Measurements from ENCODE around the gene NR1H3.

NR1H3 gene

GRCh38 chr11:47229161-47229560 lies 28.6 kb upstream of the NR1H3 start:
- Histone ChIP-seq H3K18ac (ENCODE audit: low read length) (no peak overlapping the region), H4K5ac (ENCODE audit: low read length) (no peak overlapping the region), H4K8ac (ENCODE audit: low read depth, low read length) (no peak overlapping the region), H2BK15ac (replicated peaks; ENCODE audit: low read depth) (no peak overlapping the region), H3K36me3 (ENCODE audit: control insufficient read depth, insufficient read depth, low read length) (no peaks in the 10 kb centered on the region), H3K4me3 (ENCODE audit: low read length) (no peak overlapping the region), H3K9ac (ENCODE audit: low read length) (no peak overlapping the region), H3K79me2 (ENCODE audit: control insufficient read depth, insufficient read depth, low read length) (no peaks in the 10 kb centered on the region), H2BK5ac (ENCODE audit: low read length) (no peak overlapping the region), H3K27me3 (ENCODE audit: insufficient read depth, low read length, poor library complexity) (no peaks in the 10 kb centered on the region), H3K27ac (ENCODE audit: low read depth, low read length) (no peak overlapping the region), H3K79me1 (ENCODE audit: low read length) (no peaks in the 10 kb centered on the region), H2AK5ac (ENCODE audit: low read length) (no peak overlapping the region), H2BK120ac (ENCODE audit: low read depth, low read length) (no peak overlapping the region), H3K4me1 (ENCODE audit: control insufficient read depth, low read depth, low read length) (no peaks in the 10 kb centered on the region), H3K4ac (ENCODE audit: low read depth, low read length) (no peak overlapping the region), H3K4me2 (ENCODE audit: low read length) (no peak overlapping the region), H3K56ac (ENCODE audit: low read length) (no peak overlapping the region), H3K23ac (ENCODE audit: low read length) (no peak overlapping the region)
- DNase-seq: no peak
- WGBS (ENCODE audit: extremely low coverage, insufficient coverage, low lambda C conversion rate): no CpG with 5 or more reads among the region's 8 CpGs

- H3K27me3 ChIP-seq (ENCODE audit: insufficient read depth, low read length, poor library complexity): no peaks in the 10 kb centered on the region
- no peak overlapping the region for H3K4me2 ChIP-seq (ENCODE audit: low read length)
- H2AK5ac ChIP-seq (ENCODE audit: low read length): no peak overlapping the region
- H3K4me1 ChIP-seq (ENCODE audit: control insufficient read depth, low read depth, low read length): no peaks in the 10 kb centered on the region
- no peak overlapping the region for H3K4me3 ChIP-seq (ENCODE audit: low read length)
- no CpG with 5 or more reads among the region's 4 CpGs for WGBS (ENCODE audit: extremely low coverage, insufficient coverage, low lambda C conversion rate)
- no peak overlapping the region for H3K27ac ChIP-seq (ENCODE audit: low read depth, low read length)
- no peak overlapping the region for H2BK15ac ChIP-seq (replicated peaks; ENCODE audit: low read depth)
- no peak overlapping the region for H2BK5ac ChIP-seq (ENCODE audit: low read length)
- H4K5ac ChIP-seq (ENCODE audit: low read length): no peak overlapping the region
- no peaks in the 10 kb centered on the region for H3K79me1 ChIP-seq (ENCODE audit: low read length)
- H2BK120ac ChIP-seq (ENCODE audit: low read depth, low read length): no peak overlapping the region
- DNase-seq: no peak
- H3K56ac ChIP-seq (ENCODE audit: low read length): no peak overlapping the region
- H3K4ac ChIP-seq (ENCODE audit: low read depth, low read length): no peak overlapping the region
- no peak overlapping the region for H3K18ac ChIP-seq (ENCODE audit: low read length)
- H4K8ac ChIP-seq (ENCODE audit: low read depth, low read length): no peak overlapping the region
- no peaks in the 10 kb centered on the region for H3K79me2 ChIP-seq (ENCODE audit: control insufficient read depth, insufficient read depth, low read length)
- no peaks in the 10 kb centered on the region for H3K36me3 ChIP-seq (ENCODE audit: control insufficient read depth, insufficient read depth, low read length)
- no peak overlapping the region for H3K9ac ChIP-seq (ENCODE audit: low read length)
- no peak overlapping the region for H3K23ac ChIP-seq (ENCODE audit: low read length)
Measured at GRCh38 chr11:47233051-47233450, 24.7 kb upstream of the NR1H3 start.

- no CpG with 5 or more reads among the region's 11 CpGs for WGBS (ENCODE audit: extremely low coverage, insufficient coverage, low lambda C conversion rate)
- Histone ChIP-seq H3K18ac (ENCODE audit: low read length) (no peak overlapping the region), H3K9ac (ENCODE audit: low read length) (no peak overlapping the region), H3K4me2 (ENCODE audit: low read length) (no peak overlapping the region), H3K4me3 (ENCODE audit: low read length) (no peak overlapping the region), H2BK15ac (replicated peaks; ENCODE audit: low read depth) (no peak overlapping the region), H4K5ac (ENCODE audit: low read length) (no peak overlapping the region), H4K8ac (ENCODE audit: low read depth, low read length) (no peak overlapping the region), H3K79me2 (ENCODE audit: control insufficient read depth, insufficient read depth, low read length) (no peaks in the 10 kb centered on the region), H3K4me1 (ENCODE audit: control insufficient read depth, low read depth, low read length) (no peaks in the 10 kb centered on the region), H3K36me3 (ENCODE audit: control insufficient read depth, insufficient read depth, low read length) (peaks cover 2% of the 10 kb centered on the region), H2AK5ac (ENCODE audit: low read length) (no peak overlapping the region), H3K56ac (ENCODE audit: low read length) (no peak overlapping the region), H2BK120ac (ENCODE audit: low read depth, low read length) (no peak overlapping the region), H3K27me3 (ENCODE audit: insufficient read depth, low read length, poor library complexity) (no peaks in the 10 kb centered on the region), H2BK5ac (ENCODE audit: low read length) (no peak overlapping the region), H3K23ac (ENCODE audit: low read length) (no peak overlapping the region), H3K79me1 (ENCODE audit: low read length) (no peaks in the 10 kb centered on the region), H3K4ac (ENCODE audit: low read depth, low read length) (no peak overlapping the region), H3K27ac (ENCODE audit: low read depth, low read length) (no peak overlapping the region)
- peak; percentile 75 for DNase-seq
Measured at GRCh38 chr11:47233989-47234668, 23.7 kb upstream of the NR1H3 start.

- Histone ChIP-seq H3K4me2 (ENCODE audit: low read length) (no peak overlapping the region), H4K8ac (ENCODE audit: low read depth, low read length) (no peak overlapping the region), H2BK120ac (ENCODE audit: low read depth, low read length) (no peak overlapping the region), H3K4me3 (ENCODE audit: low read length) (no peak overlapping the region), H3K4me1 (ENCODE audit: control insufficient read depth, low read depth, low read length) (no peaks in the 10 kb centered on the region), H3K4ac (ENCODE audit: low read depth, low read length) (no peak overlapping the region), H3K23ac (ENCODE audit: low read length) (no peak overlapping the region), H3K27ac (ENCODE audit: low read depth, low read length) (no peak overlapping the region), H3K56ac (ENCODE audit: low read length) (no peak overlapping the region), H3K36me3 (ENCODE audit: control insufficient read depth, insufficient read depth, low read length) (peaks cover 5% of the 10 kb centered on the region), H3K79me1 (ENCODE audit: low read length) (no peaks in the 10 kb centered on the region), H3K18ac (ENCODE audit: low read length) (no peak overlapping the region), H2BK15ac (replicated peaks; ENCODE audit: low read depth) (no peak overlapping the region), H2BK5ac (ENCODE audit: low read length) (no peak overlapping the region), H3K9ac (ENCODE audit: low read length) (no peak overlapping the region), H3K79me2 (ENCODE audit: control insufficient read depth, insufficient read depth, low read length) (no peaks in the 10 kb centered on the region), H4K5ac (ENCODE audit: low read length) (no peak overlapping the region), H3K27me3 (ENCODE audit: insufficient read depth, low read length, poor library complexity) (no peaks in the 10 kb centered on the region), H2AK5ac (ENCODE audit: low read length) (no peak overlapping the region)
- no CpG with 5 or more reads among the region's 12 CpGs for WGBS (ENCODE audit: extremely low coverage, insufficient coverage, low lambda C conversion rate)
- no peak for DNase-seq
Measured at GRCh38 chr11:47234669-47235100, 23.1 kb upstream of the NR1H3 start.

- no peak overlapping the region for H4K8ac ChIP-seq (ENCODE audit: low read depth, low read length)
- no peak for DNase-seq
- no peak overlapping the region for H3K56ac ChIP-seq (ENCODE audit: low read length)
- no peak overlapping the region for H3K9ac ChIP-seq (ENCODE audit: low read length)
- no peaks in the 10 kb centered on the region for H3K79me2 ChIP-seq (ENCODE audit: control insufficient read depth, insufficient read depth, low read length)
- H2BK120ac ChIP-seq (ENCODE audit: low read depth, low read length): no peak overlapping the region
- no peaks in the 10 kb centered on the region for H3K4me1 ChIP-seq (ENCODE audit: control insufficient read depth, low read depth, low read length)
- WGBS (ENCODE audit: extremely low coverage, insufficient coverage, low lambda C conversion rate): no CpG with 5 or more reads among the region's 12 CpGs
- H3K4me2 ChIP-seq (ENCODE audit: low read length): no peak overlapping the region
- H3K23ac ChIP-seq (ENCODE audit: low read length): no peak overlapping the region
- H3K79me1 ChIP-seq (ENCODE audit: low read length): no peaks in the 10 kb centered on the region
- no peak overlapping the region for H3K27ac ChIP-seq (ENCODE audit: low read depth, low read length)
- H3K4ac ChIP-seq (ENCODE audit: low read depth, low read length): no peak overlapping the region
- H2BK5ac ChIP-seq (ENCODE audit: low read length): no peak overlapping the region
- no peak overlapping the region for H3K4me3 ChIP-seq (ENCODE audit: low read length)
- no peak overlapping the region for H3K18ac ChIP-seq (ENCODE audit: low read length)
- no peaks in the 10 kb centered on the region for H3K27me3 ChIP-seq (ENCODE audit: insufficient read depth, low read length, poor library complexity)
- no peak overlapping the region for H2AK5ac ChIP-seq (ENCODE audit: low read length)
- no peak overlapping the region for H4K5ac ChIP-seq (ENCODE audit: low read length)
- peaks cover 8% of the 10 kb centered on the region for H3K36me3 ChIP-seq (ENCODE audit: control insufficient read depth, insufficient read depth, low read length)
- no peak overlapping the region for H2BK15ac ChIP-seq (replicated peaks; ENCODE audit: low read depth)
Measured at GRCh38 chr11:47235163-47235562, 22.6 kb upstream of the NR1H3 start.

- WGBS (ENCODE audit: extremely low coverage, insufficient coverage, low lambda C conversion rate): no CpG with 5 or more reads among the region's 5 CpGs
- H2BK120ac ChIP-seq (ENCODE audit: low read depth, low read length): no peak overlapping the region
- H3K36me3 ChIP-seq (ENCODE audit: control insufficient read depth, insufficient read depth, low read length): peaks cover 9% of the 10 kb centered on the region
- no peaks in the 10 kb centered on the region for H3K79me2 ChIP-seq (ENCODE audit: control insufficient read depth, insufficient read depth, low read length)
- DNase-seq: no peak
- H3K23ac ChIP-seq (ENCODE audit: low read length): no peak overlapping the region
- H3K27me3 ChIP-seq (ENCODE audit: insufficient read depth, low read length, poor library complexity): no peaks in the 10 kb centered on the region
- no peak overlapping the region for H3K4ac ChIP-seq (ENCODE audit: low read depth, low read length)
- H3K56ac ChIP-seq (ENCODE audit: low read length): no peak overlapping the region
- no peak overlapping the region for H3K18ac ChIP-seq (ENCODE audit: low read length)
- no peak overlapping the region for H4K8ac ChIP-seq (ENCODE audit: low read depth, low read length)
- H3K27ac ChIP-seq (ENCODE audit: low read depth, low read length): no peak overlapping the region
- no peak overlapping the region for H3K4me2 ChIP-seq (ENCODE audit: low read length)
- no peaks in the 10 kb centered on the region for H3K4me1 ChIP-seq (ENCODE audit: control insufficient read depth, low read depth, low read length)
- H3K4me3 ChIP-seq (ENCODE audit: low read length): no peak overlapping the region
- H2BK5ac ChIP-seq (ENCODE audit: low read length): no peak overlapping the region
- H3K9ac ChIP-seq (ENCODE audit: low read length): no peak overlapping the region
- no peak overlapping the region for H4K5ac ChIP-seq (ENCODE audit: low read length)
- H3K79me1 ChIP-seq (ENCODE audit: low read length): no peaks in the 10 kb centered on the region
- no peak overlapping the region for H2BK15ac ChIP-seq (replicated peaks; ENCODE audit: low read depth)
- no peak overlapping the region for H2AK5ac ChIP-seq (ENCODE audit: low read length)
Measured at GRCh38 chr11:47236482-47236881, 21.3 kb upstream of the NR1H3 start.

Data from mesendoderm (in vitro differentiated cells).